HUES48 (cell line): ENCODE data around the gene GJA4.
"Not testable (repeated sequence)": the region's sequence is repeated elsewhere in the genome, so short reads cannot be mapped to it uniquely, and the experiment has no call there.

Experiments used
- H3K27ac ChIP-seq: one replicate; pipeline ENCODE4 v1.7.0; 2013; ENCODE audit warnings: low read depth, low read length, inconsistent platforms
- H3K27me3 ChIP-seq: 2 replicates; pipeline ENCODE4 v1.6.1; 2013; ENCODE audit warnings: mild to moderate bottlenecking, low read length; ENCODE audit not compliant: control insufficient read depth, insufficient read depth
- H3K36me3 ChIP-seq: 2 replicates; pipeline ENCODE4 v1.6.1; 2013; ENCODE audit warnings: low read length; ENCODE audit not compliant: control insufficient read depth, insufficient read depth
- H3K4me1 ChIP-seq: 2 replicates; pipeline ENCODE4 v1.6.1; 2013; ENCODE audit warnings: mild to moderate bottlenecking, low read length; ENCODE audit not compliant: control insufficient read depth, insufficient read depth
- H3K4me3 ChIP-seq: 2 replicates; pipeline ENCODE4 v1.5.1; 2013; ENCODE audit warnings: mild to moderate bottlenecking, low read depth, low read length
- H3K9ac ChIP-seq: 2 replicates; pipeline ENCODE4 v1.6.1; 2013; ENCODE audit warnings: mild to moderate bottlenecking, low read depth, low read length, moderate library complexity
- H3K9me3 ChIP-seq: 2 replicates; pipeline ENCODE4 v1.6.1; 2013; ENCODE audit warnings: low read length; ENCODE audit not compliant: control insufficient read depth, insufficient read depth

Gene GJA4

GRCh38 chr1:34818862-34819261, 26.1 kb downstream of the GJA4 start:
- not testable (repeated sequence) for H3K27ac ChIP-seq, H3K27me3 ChIP-seq, H3K9ac ChIP-seq, H3K9me3 ChIP-seq, H3K4me1 ChIP-seq, H3K4me3 ChIP-seq, H3K36me3 ChIP-seq

- Histone ChIP-seq H3K27ac (no peak overlapping the region), H3K27me3 (no peaks in the 10 kb centered on the region), H3K9ac (no peak overlapping the region), H3K9me3 (no peaks in the 10 kb centered on the region), H3K4me3 (no peak overlapping the region), H3K4me1 (no peaks in the 10 kb centered on the region), H3K36me3 (no peaks in the 10 kb centered on the region)
Observed at GRCh38 chr1:34822202-34822601, 29.4 kb downstream of the GJA4 start.

GRCh38 chr1:34824817-34825454, 32.1 kb downstream of the GJA4 start:
- no peaks in the 10 kb centered on the region for H3K9me3 ChIP-seq
- no peaks in the 10 kb centered on the region for H3K36me3 ChIP-seq
- H3K27ac ChIP-seq: no peak overlapping the region
- H3K9ac ChIP-seq: no peak overlapping the region
- H3K4me3 ChIP-seq: no peak overlapping the region
- no peaks in the 10 kb centered on the region for H3K4me1 ChIP-seq
- no peaks in the 10 kb centered on the region for H3K27me3 ChIP-seq

- no peaks in the 10 kb centered on the region for H3K9me3 ChIP-seq
- no peak overlapping the region for H3K4me3 ChIP-seq
- no peaks in the 10 kb centered on the region for H3K27me3 ChIP-seq
- no peaks in the 10 kb centered on the region for H3K4me1 ChIP-seq
- no peaks in the 10 kb centered on the region for H3K36me3 ChIP-seq
- no peak overlapping the region for H3K27ac ChIP-seq
- H3K9ac ChIP-seq: no peak overlapping the region
Observed at GRCh38 chr1:34825455-34826091, 32.8 kb downstream of the GJA4 start.

- H3K4me1 ChIP-seq: no peaks in the 10 kb centered on the region
- no peaks in the 10 kb centered on the region for H3K36me3 ChIP-seq
- H3K4me3 ChIP-seq: no peak overlapping the region
- no peaks in the 10 kb centered on the region for H3K9me3 ChIP-seq
- no peaks in the 10 kb centered on the region for H3K27me3 ChIP-seq
- H3K9ac ChIP-seq: no peak overlapping the region
- no peak overlapping the region for H3K27ac ChIP-seq
Observed at GRCh38 chr1:34827341-34827941, 34.6 kb downstream of the GJA4 start.

GRCh38 chr1:34828611-34829010, 35.8 kb downstream of the GJA4 start:
- Histone ChIP-seq H3K27me3 (no peaks in the 10 kb centered on the region), H3K4me3 (no peak overlapping the region), H3K9me3 (no peaks in the 10 kb centered on the region), H3K36me3 (no peaks in the 10 kb centered on the region), H3K27ac (no peak overlapping the region), H3K9ac (no peak overlapping the region), H3K4me1 (no peaks in the 10 kb centered on the region)

- no peak overlapping the region for H3K4me3 ChIP-seq
- no peaks in the 10 kb centered on the region for H3K9me3 ChIP-seq
- H3K9ac ChIP-seq: no peak overlapping the region
- H3K27me3 ChIP-seq: no peaks in the 10 kb centered on the region
- H3K27ac ChIP-seq: no peak overlapping the region
- H3K36me3 ChIP-seq: no peaks in the 10 kb centered on the region
- H3K4me1 ChIP-seq: no peaks in the 10 kb centered on the region
Observed at GRCh38 chr1:34829250-34829649, 36.5 kb downstream of the GJA4 start.

GRCh38 chr1:34831721-34832246, 39.0 kb downstream of the GJA4 start:
- Histone ChIP-seq H3K4me1 (no peaks in the 10 kb centered on the region), H3K36me3 (no peaks in the 10 kb centered on the region), H3K9me3 (no peaks in the 10 kb centered on the region), H3K9ac (no peak overlapping the region), H3K27ac (no peak overlapping the region), H3K4me3 (no peak overlapping the region), H3K27me3 (no peaks in the 10 kb centered on the region)

- no peak overlapping the region for H3K4me3 ChIP-seq
Observed at GRCh38 chr1:34833711-34834110, 40.9 kb downstream of the GJA4 start.

GRCh38 chr1:34839526-34840305, 46.9 kb downstream of the GJA4 start:
- Histone ChIP-seq H3K27me3 (no peaks in the 10 kb centered on the region), H3K9me3 (no peaks in the 10 kb centered on the region), H3K4me1 (peaks cover 19% of the 10 kb centered on the region), H3K9ac (no peak overlapping the region), H3K4me3 (no peak overlapping the region), H3K36me3 (no peaks in the 10 kb centered on the region), H3K27ac (no peak overlapping the region)

More at GRCh38 chr1:34833711-34834110, 40.9 kb downstream of the GJA4 start:
- Histone ChIP-seq H3K36me3 (no peaks in the 10 kb centered on the region), H3K9ac (no peak overlapping the region), H3K4me1 (no peaks in the 10 kb centered on the region), H3K27ac (no peak overlapping the region), H3K9me3 (no peaks in the 10 kb centered on the region), H3K27me3 (no peaks in the 10 kb centered on the region)
